GM08714 (cell line): ENCODE data around the gene MFSD1.

ENCODE experiments used
- H3K4me3 ChIP-seq: fragments of 200-500 bp; sonication (Bioruptor generic); 2 replicates; pipeline ENCODE4 v1.5.1; 2014; ENCODE audit warnings: mild to moderate bottlenecking, low read length, inconsistent platforms
- ZNF274 ChIP-seq: IDR thresholded peaks from 2 replicates; pipeline ENCODE4 v1.6.1; 2012; ENCODE audit warnings: mild to moderate bottlenecking, low read depth, low read length

MFSD1 gene

DNA sequence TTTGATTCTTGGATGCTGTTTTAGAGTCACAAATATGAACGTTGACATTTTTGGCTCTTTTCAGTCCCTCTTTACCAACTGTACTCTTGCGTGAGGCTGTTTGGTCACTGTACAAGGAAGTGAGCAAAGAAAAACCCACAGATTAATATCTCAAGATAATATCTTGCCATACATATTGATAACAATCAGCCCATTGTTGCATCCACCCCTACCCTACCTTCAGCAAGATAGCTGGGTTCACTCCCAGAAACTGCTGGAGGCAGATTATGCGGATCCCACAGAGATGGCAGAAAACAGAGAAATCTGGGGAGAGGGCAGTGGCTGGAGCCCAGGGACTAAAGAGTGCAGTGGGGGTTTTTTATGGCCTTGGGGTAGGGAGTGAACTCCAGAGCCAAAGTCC, 29.9 kb upstream of the MFSD1 start:
- no peak overlapping the region for H3K4me3 ChIP-seq
- no peak for TF ChIP-seq ZNF274

GRCh38 chr3:158773166-158773565, 28.7 kb upstream of the MFSD1 start:
- H3K4me3 ChIP-seq, result no peak overlapping the region
- TF ChIP-seq ZNF274, result no peak

GRCh38 chr3:158773845-158774830, 27.7 kb upstream of the MFSD1 start:
- TF ChIP-seq ZNF274, result no peak
- no peak overlapping the region for H3K4me3 ChIP-seq

DNA sequence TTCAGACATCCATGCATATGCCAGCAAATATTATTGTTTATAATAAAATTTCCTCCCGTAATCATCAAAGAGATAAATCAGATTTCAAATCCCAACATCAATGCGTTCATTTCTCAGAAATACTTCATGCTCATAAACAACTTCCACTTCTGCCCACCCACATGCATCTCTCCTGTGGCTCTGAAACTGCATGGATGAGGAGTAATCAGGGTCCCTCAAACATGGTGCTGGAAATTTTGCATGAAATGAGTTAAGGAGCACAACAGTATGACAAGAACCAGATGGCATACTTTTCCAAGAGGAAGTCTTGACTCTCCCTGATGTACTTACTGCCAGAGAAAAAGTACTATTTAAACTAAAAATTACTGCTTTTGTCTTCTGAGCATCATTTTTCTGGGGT, 26.9 kb upstream of the MFSD1 start:
- TF ChIP-seq ZNF274, result no peak
- H3K4me3 ChIP-seq, result no peak overlapping the region

DNA sequence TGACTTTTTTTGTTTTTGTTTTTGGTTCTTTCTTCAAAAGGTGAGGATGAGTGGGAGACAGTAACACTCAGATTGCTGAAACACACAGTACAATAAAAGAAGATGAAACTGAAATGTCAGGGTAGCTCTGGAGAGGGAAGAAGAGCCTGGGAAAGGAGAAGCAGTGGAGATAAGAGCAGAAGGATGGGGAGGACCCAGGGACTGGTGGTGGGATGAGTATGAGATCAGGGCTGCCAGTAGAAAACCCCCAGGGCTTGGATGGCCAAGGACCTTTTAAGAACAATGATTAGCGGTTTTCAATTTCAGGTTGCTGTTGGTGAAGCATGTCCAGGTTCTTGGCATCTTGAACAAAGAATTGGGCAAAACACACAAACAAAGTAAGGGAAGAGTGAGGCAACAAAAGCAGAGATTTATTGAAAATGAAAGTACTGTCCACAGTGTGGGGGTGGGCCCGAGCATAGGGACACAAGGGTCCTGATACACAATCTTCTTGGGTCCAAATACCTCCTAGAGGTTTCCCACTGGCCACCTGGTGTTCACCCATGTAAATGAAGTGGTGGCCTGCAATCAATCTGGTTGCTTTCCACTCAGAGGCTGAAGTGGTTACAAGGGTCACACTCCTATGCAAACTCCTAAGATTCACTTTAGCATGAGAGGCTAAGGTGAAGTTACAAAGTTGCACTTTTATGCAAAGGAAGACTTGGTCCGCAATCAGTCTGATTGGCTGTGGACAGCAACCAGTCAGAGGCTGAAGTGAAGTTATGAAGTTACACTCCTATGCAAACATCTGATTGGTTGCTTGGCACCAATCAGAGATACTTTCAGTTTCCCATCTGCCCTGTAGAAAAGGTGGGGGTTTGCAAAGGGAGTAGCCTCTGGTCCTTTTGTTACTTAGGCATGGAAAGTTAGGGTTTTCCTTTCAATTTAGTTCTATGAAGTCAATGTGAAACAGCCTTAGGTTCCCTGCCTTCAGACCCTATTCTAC, 26.1 kb upstream of the MFSD1 start:
- H3K4me3 ChIP-seq, result no peak overlapping the region
- no peak for TF ChIP-seq ZNF274

DNA sequence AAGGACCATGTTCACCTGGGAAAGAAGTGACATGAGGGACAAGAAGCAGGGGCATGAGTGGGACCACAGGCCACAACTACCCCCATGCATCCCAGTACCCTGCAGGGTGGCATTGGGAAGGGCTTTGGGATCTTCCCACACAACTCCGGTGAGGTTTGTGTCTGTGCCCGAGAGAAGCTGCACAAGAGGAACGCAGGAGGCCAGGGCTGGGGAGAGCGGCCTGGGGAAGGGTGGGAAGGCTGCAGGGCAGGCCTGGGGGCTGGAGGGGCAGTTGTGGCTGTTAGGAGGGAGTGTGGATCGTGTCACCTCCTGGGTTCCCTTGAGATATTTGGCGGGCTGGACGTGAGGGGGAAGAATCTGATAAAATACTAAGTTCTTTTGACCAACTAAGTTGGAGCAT, 25.3 kb upstream of the MFSD1 start:
- H3K4me3 ChIP-seq, result no peak overlapping the region
- no peak for TF ChIP-seq ZNF274

DNA sequence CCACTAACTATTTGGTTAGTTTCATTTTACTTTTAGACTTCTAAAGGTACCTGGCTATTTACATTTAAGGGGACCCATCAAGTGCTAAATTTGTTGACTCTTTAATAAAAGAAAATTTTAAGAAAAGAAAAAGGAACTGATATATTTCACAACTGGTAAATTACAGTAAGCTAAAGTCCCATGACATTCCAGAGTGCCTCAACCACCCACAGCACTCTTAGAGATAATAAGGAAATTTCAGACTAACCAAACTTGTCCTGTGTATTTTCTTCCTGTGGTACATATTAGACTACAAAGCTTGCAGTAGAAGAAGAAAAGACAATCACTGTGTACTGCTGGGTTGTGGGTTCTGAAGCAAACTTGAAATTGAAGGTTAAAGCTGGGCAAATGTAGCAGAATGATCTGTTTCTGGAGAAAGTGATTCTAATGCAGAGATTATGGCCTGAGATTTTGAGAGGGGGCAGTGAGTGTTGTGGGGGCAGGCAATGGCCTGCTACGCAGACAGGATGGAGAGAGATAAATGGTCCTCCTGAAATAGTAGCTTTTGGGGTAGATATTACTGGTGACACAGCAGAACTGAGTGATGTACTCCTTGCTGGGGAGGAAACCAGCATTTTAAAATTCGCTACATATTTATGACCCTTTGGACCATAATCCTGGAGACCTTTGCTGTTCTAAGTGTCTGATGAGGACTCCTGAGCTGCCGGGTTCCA, 24.5 kb upstream of the MFSD1 start:
- H3K4me3 ChIP-seq, result no peak overlapping the region
- TF ChIP-seq ZNF274, result no peak

DNA sequence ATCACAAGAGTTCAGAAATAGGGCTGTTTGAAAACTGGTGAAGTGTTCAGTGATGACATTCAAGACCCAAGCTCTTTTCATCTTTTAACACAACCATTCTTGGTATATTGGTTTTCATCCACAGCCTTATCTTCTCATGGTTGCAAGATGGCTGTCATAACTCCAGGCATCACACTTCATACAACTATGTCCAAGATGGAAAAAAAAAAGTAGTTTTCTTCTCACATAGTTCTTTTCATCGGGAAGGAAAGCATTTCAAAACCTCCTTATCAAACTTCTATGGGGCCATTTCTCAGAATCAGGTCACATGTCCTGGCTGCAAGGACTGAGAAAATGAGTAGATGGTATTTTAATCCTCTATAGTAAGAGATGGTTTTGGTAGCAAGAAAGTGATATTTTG, 21.1 kb upstream of the MFSD1 start:
- TF ChIP-seq ZNF274, result no peak
- H3K4me3 ChIP-seq, result no peak overlapping the region

- TF ChIP-seq ZNF274, result no peak
- no peak overlapping the region for H3K4me3 ChIP-seq
Measured at GRCh38 chr3:158781191-158781590, 20.7 kb upstream of the MFSD1 start.

DNA sequence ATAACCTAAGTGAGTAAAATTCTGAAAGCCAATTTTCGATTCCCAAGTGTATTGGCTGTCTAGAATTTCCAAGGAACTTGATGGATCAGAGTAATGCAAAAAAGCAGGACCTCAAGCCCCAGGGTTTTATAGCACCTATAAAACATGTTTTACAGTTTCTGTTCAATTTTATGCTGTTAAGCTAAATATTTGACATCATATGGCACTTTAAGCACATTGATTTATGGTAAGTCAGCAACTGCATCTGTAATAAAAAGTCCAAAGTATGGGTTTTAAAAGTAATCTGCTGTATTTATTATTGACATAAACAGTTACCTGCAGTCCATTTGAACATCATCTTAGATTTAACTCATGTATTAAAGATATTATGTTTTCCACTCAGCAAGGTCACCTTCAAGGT, 20.0 kb upstream of the MFSD1 start:
- no peak overlapping the region for H3K4me3 ChIP-seq
- no peak for TF ChIP-seq ZNF274

DNA sequence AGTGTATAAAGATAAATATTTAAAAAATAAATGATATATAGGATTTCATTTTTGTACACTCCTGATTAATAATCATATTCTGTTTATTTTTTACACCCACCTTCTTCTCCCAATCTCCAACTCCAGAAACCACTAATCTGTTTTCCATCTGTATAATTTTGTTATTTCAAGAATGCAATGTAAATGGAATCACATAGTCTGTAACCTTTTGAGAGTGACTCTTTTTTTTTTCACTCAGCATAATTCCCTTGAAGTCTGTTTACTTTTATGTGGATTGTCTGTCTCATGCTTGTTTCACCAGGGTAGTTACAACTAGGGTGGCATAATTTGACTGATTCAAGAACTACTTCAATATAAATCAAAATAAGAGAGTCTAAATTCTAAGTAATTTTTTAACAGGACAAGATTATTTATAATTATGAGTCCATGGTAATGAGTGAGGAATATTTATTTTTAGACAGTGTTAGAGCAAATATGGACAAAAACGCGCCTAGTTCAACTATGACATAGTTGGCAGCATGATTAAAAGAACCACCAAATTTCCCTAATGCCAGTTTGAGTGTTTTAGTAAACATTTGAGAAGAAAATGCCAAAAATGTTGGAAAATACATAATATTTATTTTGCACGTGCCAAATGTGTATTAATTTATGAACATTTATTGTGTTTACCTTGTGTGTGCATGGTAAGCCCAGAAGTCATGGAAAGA, 19.4 kb upstream of the MFSD1 start:
- no peak overlapping the region for H3K4me3 ChIP-seq
- no peak for TF ChIP-seq ZNF274

- H3K4me3 ChIP-seq, result no peak overlapping the region
- TF ChIP-seq ZNF274, result no peak
Measured at GRCh38 chr3:158783051-158783450, 18.8 kb upstream of the MFSD1 start.

DNA sequence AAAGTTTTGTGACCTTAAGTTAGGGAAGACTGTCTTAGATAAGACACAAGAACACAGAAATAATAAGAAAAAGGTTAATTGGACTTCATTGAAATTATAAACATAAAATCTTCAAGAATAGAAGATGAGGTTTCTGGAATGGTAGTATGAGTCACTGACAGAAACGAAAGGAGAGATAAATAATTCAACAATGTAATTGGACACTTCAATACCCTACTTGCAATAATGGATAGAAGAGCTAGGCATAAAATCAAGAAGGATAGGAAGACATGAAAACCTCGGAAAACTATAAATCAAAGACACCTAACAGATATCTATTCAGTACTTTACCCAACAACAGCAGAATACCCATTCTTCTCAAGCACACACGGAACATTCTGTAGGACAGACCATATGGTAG, 15.9 kb upstream of the MFSD1 start:
- TF ChIP-seq ZNF274, result no peak
- H3K4me3 ChIP-seq, result no peak overlapping the region

DNA sequence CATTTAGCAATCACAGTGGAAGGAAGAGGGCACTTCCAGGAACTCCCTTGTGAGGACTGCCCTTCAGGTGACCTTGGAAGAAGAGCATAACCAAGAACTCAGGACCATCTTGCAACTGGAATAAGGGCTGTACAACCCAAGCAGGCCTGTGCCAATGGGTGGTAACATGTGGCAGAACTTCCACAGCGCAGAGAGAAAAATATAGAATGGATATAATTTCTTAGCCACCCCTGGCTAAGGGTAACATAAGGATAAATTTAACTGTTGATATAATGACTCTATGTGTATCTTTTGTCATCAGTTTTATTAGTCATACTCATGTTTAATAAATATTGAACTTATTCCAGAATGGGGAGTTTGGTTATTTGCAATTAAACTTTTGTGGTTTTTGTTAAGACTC, 13.4 kb upstream of the MFSD1 start:
- no peak for TF ChIP-seq ZNF274
- H3K4me3 ChIP-seq, result no peak overlapping the region
